Sigmoid colon (tissue), 4 donors: Measurements from ENCODE around the gene STRN4.

Experiments used
- POLR2A ChIP-seq, 2 donors: fragments of 450-650 bp; IDR thresholded peaks; one replicate each; pipeline ENCODE4 v1.6.1; 2016; ENCODE audit warnings: antibody characterized with exemption in 2 of 2, mild to moderate bottlenecking in 2 of 2, moderate library complexity in 2 of 2
- POLR2AphosphoS5 ChIP-seq, 4 donors: sonication (generic); formaldehyde crosslinking; IDR thresholded peaks; one replicate each; pipeline ENCODE4 v1.6.1; 2017; ENCODE audit warnings: antibody characterized with exemption in 4 of 4
- TF ChIP-seq, protein P1 (sequence below), 4 experiments: fragments of 450-650 bp in 3 of 4; fragments of 200-600 bp in 1 of 4; IDR thresholded peaks; one replicate each; pipeline ENCODE4 v1.5.1; 2016 to 2019; ENCODE audit warnings: antibody characterized with exemption in 4 of 4, mild to moderate bottlenecking in 3 of 4, moderate library complexity in 2 of 4

- TF ChIP-seq, protein P1, sequence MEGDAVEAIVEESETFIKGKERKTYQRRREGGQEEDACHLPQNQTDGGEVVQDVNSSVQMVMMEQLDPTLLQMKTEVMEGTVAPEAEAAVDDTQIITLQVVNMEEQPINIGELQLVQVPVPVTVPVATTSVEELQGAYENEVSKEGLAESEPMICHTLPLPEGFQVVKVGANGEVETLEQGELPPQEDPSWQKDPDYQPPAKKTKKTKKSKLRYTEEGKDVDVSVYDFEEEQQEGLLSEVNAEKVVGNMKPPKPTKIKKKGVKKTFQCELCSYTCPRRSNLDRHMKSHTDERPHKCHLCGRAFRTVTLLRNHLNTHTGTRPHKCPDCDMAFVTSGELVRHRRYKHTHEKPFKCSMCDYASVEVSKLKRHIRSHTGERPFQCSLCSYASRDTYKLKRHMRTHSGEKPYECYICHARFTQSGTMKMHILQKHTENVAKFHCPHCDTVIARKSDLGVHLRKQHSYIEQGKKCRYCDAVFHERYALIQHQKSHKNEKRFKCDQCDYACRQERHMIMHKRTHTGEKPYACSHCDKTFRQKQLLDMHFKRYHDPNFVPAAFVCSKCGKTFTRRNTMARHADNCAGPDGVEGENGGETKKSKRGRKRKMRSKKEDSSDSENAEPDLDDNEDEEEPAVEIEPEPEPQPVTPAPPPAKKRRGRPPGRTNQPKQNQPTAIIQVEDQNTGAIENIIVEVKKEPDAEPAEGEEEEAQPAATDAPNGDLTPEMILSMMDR (IDR thresholded peaks at IDR 0.05) = no peak
- no peak for TF ChIP-seq POLR2A (IDR thresholded peaks at IDR 0.05)
- TF ChIP-seq POLR2AphosphoS5 (IDR thresholded peaks at IDR 0.05) = no peak
Measured at GRCh38 chr19:46700704-46701103, 45.5 kb downstream of the STRN4 start.
